SK-N-SH (cell line): ENCODE data around the gene IP6K2. TPM values are rescaled to one million over a fixed set of nuclear protein-coding genes. Genes with fewer than 3 reads are reported as not detected.

Experiments used
- CTCF ChIA-PET: fragments of 300-600, 350-600 bp; formaldehyde crosslinking; extraction: SDS; loops from one replicate; lab custom pipeline; 2021; lab: Yijun Ruan, JAX
- POLR2A ChIA-PET: fragments of 350-600 bp; sonication (Branson Sonifier 250); formaldehyde crosslinking; extraction: SDS; loops from one replicate; lab custom pipeline; 2020; ENCODE audit warnings: antibody characterized with exemption, inconsistent platforms; lab: Yijun Ruan, JAX
- DNase-seq: peaks from one replicate; pipeline ENCODE4 v3.0.0; 2012
- H2AFZ ChIP-seq: fragments of 200-600 bp; sonication (generic); 2 replicates; pipeline ENCODE4 v1.8.1; 2016; ENCODE audit warnings: antibody characterized with exemption, mild to moderate bottlenecking, low read depth
- H3F3A ChIP-seq: fragments of 200-600 bp; sonication (generic); replicated peaks from 2 replicates; pipeline ENCODE3; 2016; ENCODE audit warnings: antibody characterized with exemption, mild to moderate bottlenecking; ENCODE audit not compliant: insufficient read depth
- H3K27ac ChIP-seq, 2 experiments: fragments of 200-500 bp in 1 of 2; fragments of 200-600 bp in 1 of 2; sonication (Bioruptor generic) in 1 of 2; sonication (generic), shearing (Covaris generic) in 1 of 2; 2 replicates each; pipeline versions ENCODE4 v1.5.1 to v1.6.1; 2014 to 2016; ENCODE audit warnings: low read depth in 2 of 2, inconsistent platforms in 1 of 2, low read length in 1 of 2, mild to moderate bottlenecking in 1 of 2, mixed read lengths in 1 of 2
- H3K27me3 ChIP-seq: fragments of 200-600 bp; sonication (generic), shearing (Covaris generic); 2 replicates; pipeline ENCODE4 v1.6.1; 2016; ENCODE audit warnings: mixed run types; ENCODE audit not compliant: insufficient read depth
- H3K36me3 ChIP-seq, 2 experiments: fragments of 200-500 bp in 1 of 2; fragments of 200-600 bp in 1 of 2; sonication (Bioruptor generic) in 1 of 2; sonication (generic) in 1 of 2; replicated peaks in 1 of 2; 2 replicates each; pipeline versions ENCODE3 to v1.5.1; 2014 to 2016; ENCODE audit warnings: low read length in 1 of 2, mild to moderate bottlenecking in 1 of 2; ENCODE audit not compliant: insufficient read depth in 2 of 2, control insufficient read depth in 1 of 2
- H3K4me1 ChIP-seq, 2 experiments: fragments of 200-500 bp in 1 of 2; fragments of 200-600 bp in 1 of 2; sonication (Bioruptor generic) in 1 of 2; sonication (generic), shearing (Covaris generic) in 1 of 2; 2 replicates each; pipeline versions ENCODE4 v1.5.1 to v1.6.1; 2014 to 2016; ENCODE audit warnings: low read depth in 1 of 2, low read length in 1 of 2, mixed run types in 1 of 2; ENCODE audit not compliant: insufficient read depth in 2 of 2, control insufficient read depth in 1 of 2
- H3K4me2 ChIP-seq: fragments of 200-600 bp; sonication (generic), shearing (Covaris generic); 2 replicates; pipeline ENCODE4 v1.6.1; 2017; ENCODE audit warnings: mixed run types
- H3K4me3 ChIP-seq, 2 experiments: fragments of 200-500 bp in 1 of 2; fragments of 200-600 bp in 1 of 2; sonication (Bioruptor generic) in 1 of 2; sonication (generic), shearing (Covaris generic) in 1 of 2; 2 replicates each; pipeline versions ENCODE4 v1.5.1 to v1.8.1; 2014 to 2016; ENCODE audit warnings: low read depth in 2 of 2, inconsistent platforms in 1 of 2, low read length in 1 of 2, mild to moderate bottlenecking in 1 of 2, mixed read lengths in 1 of 2, moderate library complexity in 1 of 2
- H3K79me2 ChIP-seq: fragments of 200-600 bp; sonication (generic); 2 replicates; pipeline ENCODE4 v1.8.1; 2017; ENCODE audit warnings: mild to moderate bottlenecking; ENCODE audit not compliant: insufficient read depth
- H3K9ac ChIP-seq: fragments of 200-600 bp; sonication (generic); 2 replicates; pipeline ENCODE4 v1.6.1; 2017; ENCODE audit warnings: mixed run types
- H3K9me2 ChIP-seq: fragments of 200-600 bp; sonication (generic); 2 replicates; pipeline ENCODE4 v1.6.1; 2017; ENCODE audit warnings: mixed run types
- H3K9me3 ChIP-seq: fragments of 200-600 bp; sonication (generic); 2 replicates; pipeline ENCODE4 v1.6.1; 2017; ENCODE audit warnings: mixed run types, mild to moderate bottlenecking, moderate library complexity
- H4K20me1 ChIP-seq: fragments of 200-600 bp; sonication (generic); 2 replicates; pipeline ENCODE4 v1.6.1; 2017; ENCODE audit warnings: mild to moderate bottlenecking, mixed run types; ENCODE audit not compliant: insufficient read depth
- CHD2 ChIP-seq: fragments of 150-350 bp; IDR thresholded peaks from 2 replicates; pipeline ENCODE4 v1.6.1; 2018; ENCODE audit warnings: low read length; ENCODE audit not compliant: partially characterized antibody
- ELF1 ChIP-seq: IDR thresholded peaks from 2 replicates; pipeline ENCODE4 v1.4.0; 2012
- EZH2phosphoT487 ChIP-seq: fragments of 200-600 bp; sonication (generic); IDR thresholded peaks from 2 replicates; pipeline ENCODE4 v1.6.1; 2017; ENCODE audit warnings: low read depth, mixed run types, mild to moderate bottlenecking, antibody characterized with exemption, moderate library complexity, borderline replicate concordance
- JUND ChIP-seq: IDR thresholded peaks from 2 replicates; pipeline ENCODE4 v1.4.0; 2012
- POLR2AphosphoS5 ChIP-seq: IDR thresholded peaks from 2 replicates; pipeline ENCODE4 v1.6.1; 2012; ENCODE audit warnings: low read depth, low read length
- SMC3 ChIP-seq: IDR thresholded peaks from 2 replicates; pipeline ENCODE4 v1.6.1; 2012; ENCODE audit warnings: low read depth, low read length, improper control_type of control experiment
- WGBS: methylation state at CpG from one replicate; pipeline ENCODE4 v1.1.6; 2017; ENCODE audit warnings: low lambda C conversion rate; 5-methylcytosine and 5-hydroxymethylcytosine counted together
- polyA plus RNA-seq, 3 experiments: library from polyadenylated mRNA; depleted of rRNA; stranded (reverse); fragments of >200 nt; gene quantifications; 2 replicates each; pipeline ENCODE4 v1.2.3, GENCODE V29; 2012
- TF ChIP-seq, protein P1 (sequence below): fragments of 150-350 bp; IDR thresholded peaks from 2 replicates; pipeline ENCODE4 v1.6.1; 2016; ENCODE audit warnings: mild to moderate bottlenecking, low read depth, low read length
- TF ChIP-seq, protein P2 (sequence below): IDR thresholded peaks from 2 replicates; pipeline ENCODE4 v1.6.1; 2012; ENCODE audit warnings: mild to moderate bottlenecking, low read depth, low read length, moderate library complexity
- TF ChIP-seq, protein P3 (sequence below): IDR thresholded peaks from 2 replicates; pipeline ENCODE4 v1.4.0; 2012; ENCODE audit warnings: low read depth, borderline replicate concordance

The IP6K2 gene
- polyA plus RNA-seq, 1 of the 3 experiments (the other 2 are of a cell fraction): 178 TPM

DNA sequence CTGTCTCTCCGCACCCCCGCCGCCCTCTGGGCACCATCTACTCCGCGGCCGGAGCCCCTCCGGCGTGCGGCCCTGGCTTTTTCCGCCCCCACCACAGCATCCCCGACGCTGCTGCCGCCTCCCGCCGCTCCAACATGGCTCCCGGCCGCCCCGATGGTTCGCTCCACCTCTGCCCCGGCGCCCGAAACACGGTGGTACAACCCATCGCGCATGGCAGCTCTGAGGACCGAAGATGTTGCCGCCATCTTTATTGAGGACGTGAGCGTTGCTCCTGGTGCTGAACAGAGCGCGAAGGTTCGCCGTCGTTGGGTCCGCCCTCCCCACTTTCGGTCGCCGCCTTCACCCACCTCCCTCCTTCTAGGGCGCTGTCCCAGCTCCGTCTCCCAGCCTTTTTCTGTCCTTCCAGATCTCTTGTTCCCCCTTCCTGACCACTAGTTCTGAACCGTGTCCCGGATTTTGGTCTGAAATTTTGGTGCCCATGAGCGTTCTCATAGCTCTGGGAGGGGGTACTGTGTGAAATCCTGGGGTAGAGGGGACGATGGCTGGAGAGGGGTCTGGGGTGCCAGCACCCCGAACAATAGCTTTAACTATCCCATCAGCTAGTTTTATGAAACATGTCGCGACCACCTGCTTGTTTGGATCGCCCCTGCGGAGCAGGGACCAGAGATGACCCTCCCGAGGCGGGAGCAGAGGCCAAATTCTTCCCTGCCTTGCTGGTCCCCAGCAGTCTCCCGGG lies 54.1 kb downstream of the IP6K2 start, which contains the start of gene CELSR3 (continued):
- TF ChIP-seq, protein P1, sequence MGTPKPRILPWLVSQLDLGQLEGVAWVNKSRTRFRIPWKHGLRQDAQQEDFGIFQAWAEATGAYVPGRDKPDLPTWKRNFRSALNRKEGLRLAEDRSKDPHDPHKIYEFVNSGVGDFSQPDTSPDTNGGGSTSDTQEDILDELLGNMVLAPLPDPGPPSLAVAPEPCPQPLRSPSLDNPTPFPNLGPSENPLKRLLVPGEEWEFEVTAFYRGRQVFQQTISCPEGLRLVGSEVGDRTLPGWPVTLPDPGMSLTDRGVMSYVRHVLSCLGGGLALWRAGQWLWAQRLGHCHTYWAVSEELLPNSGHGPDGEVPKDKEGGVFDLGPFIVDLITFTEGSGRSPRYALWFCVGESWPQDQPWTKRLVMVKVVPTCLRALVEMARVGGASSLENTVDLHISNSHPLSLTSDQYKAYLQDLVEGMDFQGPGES: no peak

DNA sequence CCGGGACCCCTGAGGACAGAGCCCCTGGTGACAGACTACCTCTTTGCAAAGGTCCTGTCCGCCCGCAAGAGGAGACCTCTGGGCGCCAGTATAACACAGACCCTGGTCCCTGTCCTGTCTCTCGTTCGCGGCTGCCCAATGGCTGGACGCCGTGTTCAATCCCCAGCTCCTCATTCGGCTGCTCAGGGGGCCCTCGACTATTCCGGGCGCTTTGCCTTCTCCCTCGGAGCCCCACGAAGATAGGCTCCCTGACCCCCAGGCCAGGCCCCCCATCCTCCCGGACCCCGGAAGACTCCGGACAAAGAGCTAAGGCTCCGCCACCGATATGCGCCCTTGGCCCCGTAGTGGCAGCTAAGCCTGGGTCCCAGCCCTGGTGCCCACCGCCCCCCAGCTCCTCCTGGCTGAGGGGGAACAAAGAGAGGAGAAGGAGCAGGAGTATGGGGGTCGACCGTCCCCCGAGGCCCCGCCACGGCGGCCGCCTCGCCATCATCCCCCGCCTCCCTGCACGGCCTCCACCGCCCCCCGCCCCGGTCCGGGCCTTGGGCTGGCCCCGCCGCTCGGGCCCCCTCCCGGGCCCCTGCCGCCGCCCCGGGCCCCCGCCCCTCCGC lies 54.8 kb downstream of the IP6K2 start:
- ChIA-PET CTCF (interaction anchor here (0.6 to 4.5 kb wide), 7 partner anchors 21 to 468 kb away, joined by 3 to 33 read pairs (median 8); partner anchors contain the start of genes ARIH2, NCKIPSD and SLC26A6), POLR2A (interaction anchor here (0.6 to 1.9 kb wide), 6 partner anchors 22 to 103 kb away, joined by 3 to 15 read pairs (median 4); partner anchors contain the start of genes IP6K2 and SLC26A6)
- Histone ChIP-seq H3F3A (peaks cover 12% of the 10 kb centered on the region), H3K9ac (peak overlapping the region; percentile 97; the same call in 1 of the 2 replicates), H3K27ac (peak overlapping the region; percentile 96 to 99; a peak in 3 of 4 replicates), H3K9me3 (no peaks in the 10 kb centered on the region), H3K27me3 (no peaks in the 10 kb centered on the region), H3K4me1 (peaks cover 4 to 23% of the 10 kb centered on the region in 2 experiments; a peak in 2 of 4 replicates), H3K79me2 (peaks cover 28% of the 10 kb centered on the region), H4K20me1 (peaks cover 14% of the 10 kb centered on the region; the same call in 1 of the 2 replicates), H3K9me2 (no peaks in the 10 kb centered on the region), H3K4me3 (peak overlapping the region; percentile 61 to 77), H3K4me2 (peak overlapping the region; percentile 98), H2AFZ (no peak overlapping the region), H3K36me3 (peaks cover 15 to 33% of the 10 kb centered on the region in 2 experiments)
- 44% methylated on average over 11 of the region's 46 CpGs for WGBS
- DNase-seq: peak; percentile 85
- TF ChIP-seq, protein P2, sequence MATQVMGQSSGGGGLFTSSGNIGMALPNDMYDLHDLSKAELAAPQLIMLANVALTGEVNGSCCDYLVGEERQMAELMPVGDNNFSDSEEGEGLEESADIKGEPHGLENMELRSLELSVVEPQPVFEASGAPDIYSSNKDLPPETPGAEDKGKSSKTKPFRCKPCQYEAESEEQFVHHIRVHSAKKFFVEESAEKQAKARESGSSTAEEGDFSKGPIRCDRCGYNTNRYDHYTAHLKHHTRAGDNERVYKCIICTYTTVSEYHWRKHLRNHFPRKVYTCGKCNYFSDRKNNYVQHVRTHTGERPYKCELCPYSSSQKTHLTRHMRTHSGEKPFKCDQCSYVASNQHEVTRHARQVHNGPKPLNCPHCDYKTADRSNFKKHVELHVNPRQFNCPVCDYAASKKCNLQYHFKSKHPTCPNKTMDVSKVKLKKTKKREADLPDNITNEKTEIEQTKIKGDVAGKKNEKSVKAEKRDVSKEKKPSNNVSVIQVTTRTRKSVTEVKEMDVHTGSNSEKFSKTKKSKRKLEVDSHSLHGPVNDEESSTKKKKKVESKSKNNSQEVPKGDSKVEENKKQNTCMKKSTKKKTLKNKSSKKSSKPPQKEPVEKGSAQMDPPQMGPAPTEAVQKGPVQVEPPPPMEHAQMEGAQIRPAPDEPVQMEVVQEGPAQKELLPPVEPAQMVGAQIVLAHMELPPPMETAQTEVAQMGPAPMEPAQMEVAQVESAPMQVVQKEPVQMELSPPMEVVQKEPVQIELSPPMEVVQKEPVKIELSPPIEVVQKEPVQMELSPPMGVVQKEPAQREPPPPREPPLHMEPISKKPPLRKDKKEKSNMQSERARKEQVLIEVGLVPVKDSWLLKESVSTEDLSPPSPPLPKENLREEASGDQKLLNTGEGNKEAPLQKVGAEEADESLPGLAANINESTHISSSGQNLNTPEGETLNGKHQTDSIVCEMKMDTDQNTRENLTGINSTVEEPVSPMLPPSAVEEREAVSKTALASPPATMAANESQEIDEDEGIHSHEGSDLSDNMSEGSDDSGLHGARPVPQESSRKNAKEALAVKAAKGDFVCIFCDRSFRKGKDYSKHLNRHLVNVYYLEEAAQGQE: no peak
- TF ChIP-seq CHD2: no peak
- TF ChIP-seq JUND: no peak
- no peak for TF ChIP-seq SMC3
- no peak for TF ChIP-seq EZH2phosphoT487
- no peak for TF ChIP-seq POLR2AphosphoS5
- TF ChIP-seq, protein P3, sequence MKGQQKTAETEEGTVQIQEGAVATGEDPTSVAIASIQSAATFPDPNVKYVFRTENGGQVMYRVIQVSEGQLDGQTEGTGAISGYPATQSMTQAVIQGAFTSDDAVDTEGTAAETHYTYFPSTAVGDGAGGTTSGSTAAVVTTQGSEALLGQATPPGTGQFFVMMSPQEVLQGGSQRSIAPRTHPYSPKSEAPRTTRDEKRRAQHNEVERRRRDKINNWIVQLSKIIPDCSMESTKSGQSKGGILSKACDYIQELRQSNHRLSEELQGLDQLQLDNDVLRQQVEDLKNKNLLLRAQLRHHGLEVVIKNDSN: no peak
- no peak for TF ChIP-seq ELF1
